ENCODE results near the gene COL1A1.
A peak's percentile ranks its signal among the peaks of the same experiment; 100 is the strongest.

COL1A1 gene

DNA sequence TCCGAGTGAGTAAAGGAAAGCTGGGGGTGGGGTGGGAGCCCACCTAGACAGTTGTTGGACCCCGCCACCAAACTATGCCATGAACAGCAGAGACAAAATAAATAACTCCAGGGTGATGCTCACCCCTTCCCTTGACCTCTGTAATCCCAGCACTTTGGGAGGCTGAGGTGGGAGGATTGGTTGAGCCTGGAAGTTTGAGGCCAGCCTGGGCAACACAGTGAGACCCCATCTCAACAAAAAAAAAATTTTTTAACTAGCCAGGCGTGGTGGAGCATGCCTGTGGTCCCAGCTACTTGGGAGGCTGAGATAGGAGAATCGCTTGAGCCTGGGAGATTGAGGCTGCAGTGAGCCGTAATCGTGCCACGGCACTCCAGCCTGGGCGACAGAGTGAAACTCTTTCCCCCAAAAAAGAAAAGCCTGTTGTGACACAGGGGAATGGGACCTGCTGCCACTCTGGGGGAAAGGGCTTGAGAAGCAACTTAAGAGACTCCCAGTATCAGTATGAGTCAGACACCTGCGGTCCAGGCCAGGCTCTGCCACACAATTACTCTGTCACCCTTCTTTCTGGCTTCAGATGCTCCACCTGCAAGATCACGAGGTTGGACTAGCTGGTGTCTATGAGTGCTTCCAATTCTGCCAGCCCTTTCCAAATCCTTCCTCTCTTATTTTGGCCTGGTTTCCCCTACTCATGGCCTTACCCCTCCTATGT lies 30.6 kb downstream of the COL1A1 start:
- no peak for DNase-seq

DNA sequence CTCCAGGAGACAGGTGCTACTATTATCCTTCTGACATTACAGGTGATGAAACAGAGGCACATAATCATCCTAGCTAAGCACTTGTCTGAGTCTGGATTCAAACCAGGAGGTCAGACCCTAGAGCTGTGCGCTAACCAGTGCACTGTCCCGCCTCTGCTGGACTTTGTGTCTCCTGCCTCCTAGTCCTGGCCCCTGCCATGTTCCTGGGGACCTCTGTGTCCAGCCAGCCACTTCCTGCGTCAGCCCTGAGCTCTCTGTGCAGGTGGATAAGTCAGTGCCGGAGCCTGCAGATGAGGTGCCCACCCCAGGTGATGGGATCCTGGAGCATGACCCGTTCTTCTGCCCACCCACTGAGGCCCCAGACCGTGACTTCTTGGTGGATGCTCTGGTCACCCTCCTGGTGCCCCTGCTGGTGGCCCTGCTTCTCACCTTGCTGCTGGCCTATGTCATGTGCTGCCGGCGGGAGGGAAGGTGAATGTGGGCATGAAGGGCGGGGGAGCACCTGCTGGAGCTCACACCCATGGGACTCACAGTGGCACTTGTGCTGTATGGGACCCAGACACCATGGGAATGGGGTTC lies 31.5 kb downstream of the COL1A1 start:
- DNase-seq: no peak

DNA sequence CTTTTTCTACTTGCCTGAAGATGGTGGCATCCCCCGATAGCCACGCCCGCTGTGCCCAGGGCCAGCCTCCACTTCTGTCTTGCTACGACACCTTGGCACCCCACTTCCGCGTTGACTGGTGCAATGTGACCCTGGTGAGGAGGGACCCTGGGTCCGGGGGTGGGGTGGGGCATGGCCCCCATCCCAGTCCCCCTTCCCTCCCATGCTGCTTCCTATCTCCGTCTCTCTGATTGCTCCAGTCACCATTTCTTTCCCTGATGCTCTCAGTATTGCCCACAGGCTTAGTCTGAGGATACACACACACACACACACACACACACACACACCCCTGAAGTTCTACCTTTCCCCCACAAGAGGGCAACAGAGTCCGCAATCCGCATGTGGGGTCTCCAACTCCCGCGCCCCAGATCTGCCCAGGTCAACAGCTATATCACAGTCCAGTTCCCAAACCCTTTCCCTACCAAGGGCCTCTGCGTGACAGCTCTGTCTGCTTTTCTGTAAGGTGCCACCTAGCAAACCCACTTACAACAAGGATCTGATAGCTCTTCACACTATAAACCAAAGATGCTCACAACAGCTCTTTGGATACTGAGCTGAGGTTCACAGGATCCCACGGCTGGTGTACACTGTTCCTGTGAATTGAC lies 32.2 kb downstream of the COL1A1 start:
- peak; percentile 92 for DNase-seq

DNA sequence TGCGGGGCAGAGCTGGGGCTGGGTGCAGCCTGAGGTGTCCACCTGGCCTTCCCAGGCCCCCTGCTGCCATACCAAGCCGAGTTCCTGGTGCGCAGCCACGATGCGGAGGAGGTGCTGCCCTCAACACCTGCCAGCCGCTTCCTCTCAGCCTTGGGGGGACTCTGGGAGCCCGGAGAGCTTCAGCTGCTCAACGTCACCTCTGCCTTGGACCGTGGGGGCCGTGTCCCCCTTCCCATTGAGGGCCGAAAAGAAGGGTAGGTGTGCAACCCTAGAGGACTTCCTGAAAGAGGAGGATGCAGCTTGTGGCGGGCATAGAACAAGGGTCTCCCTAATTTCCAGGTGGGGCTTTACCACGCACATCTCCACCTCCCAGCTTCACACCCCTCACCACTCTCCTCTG lies 33.1 kb downstream of the COL1A1 start:
- no peak for DNase-seq

DNA sequence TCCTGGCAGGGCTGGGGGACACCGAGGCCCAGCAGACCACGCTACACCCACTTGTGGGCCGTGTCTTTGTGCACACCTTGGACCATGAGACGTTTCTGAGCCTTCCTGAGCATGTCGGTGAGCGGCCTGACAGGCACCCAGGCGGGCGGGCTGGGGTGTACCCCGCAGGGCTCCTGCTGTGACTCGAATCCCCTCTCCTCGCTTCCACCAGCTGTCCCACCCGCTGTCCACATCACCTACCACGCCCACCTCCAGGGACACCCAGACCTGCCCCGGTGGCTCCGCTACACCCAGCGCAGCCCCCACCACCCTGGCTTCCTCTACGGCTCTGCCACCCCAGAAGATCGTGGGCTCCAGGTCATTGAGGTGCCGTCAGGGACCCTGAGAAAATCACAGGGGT lies 34.1 kb downstream of the COL1A1 start:
- no peak for DNase-seq

DNA sequence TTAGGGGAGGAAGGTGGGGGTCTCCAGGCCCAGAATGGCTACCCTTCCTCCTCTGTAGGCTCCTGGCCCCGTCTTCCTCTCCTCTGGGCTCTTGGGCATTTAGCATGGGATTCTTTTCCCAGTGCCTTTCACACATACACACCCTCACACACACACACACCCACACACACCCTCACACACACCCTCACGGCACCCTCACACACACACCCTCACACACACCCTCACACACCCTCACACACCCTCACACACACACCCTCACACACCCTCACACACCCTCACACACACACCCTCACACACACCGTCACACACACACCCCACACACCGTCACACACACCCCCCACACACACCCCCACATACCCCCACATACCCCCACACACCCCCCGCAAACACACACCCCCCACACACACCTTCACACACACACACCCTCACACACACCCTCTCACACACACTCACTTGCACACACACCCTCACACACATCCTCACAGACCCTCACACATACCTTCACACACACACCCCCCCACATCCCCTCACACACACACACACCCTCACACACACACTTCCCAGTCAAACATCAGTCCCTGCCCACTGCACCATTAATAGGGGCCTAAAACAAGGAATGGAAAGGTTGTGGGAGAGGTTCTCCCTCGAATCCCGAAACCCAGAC lies 34.8 kb downstream of the COL1A1 start:
- DNase-seq: no peak

DNA sequence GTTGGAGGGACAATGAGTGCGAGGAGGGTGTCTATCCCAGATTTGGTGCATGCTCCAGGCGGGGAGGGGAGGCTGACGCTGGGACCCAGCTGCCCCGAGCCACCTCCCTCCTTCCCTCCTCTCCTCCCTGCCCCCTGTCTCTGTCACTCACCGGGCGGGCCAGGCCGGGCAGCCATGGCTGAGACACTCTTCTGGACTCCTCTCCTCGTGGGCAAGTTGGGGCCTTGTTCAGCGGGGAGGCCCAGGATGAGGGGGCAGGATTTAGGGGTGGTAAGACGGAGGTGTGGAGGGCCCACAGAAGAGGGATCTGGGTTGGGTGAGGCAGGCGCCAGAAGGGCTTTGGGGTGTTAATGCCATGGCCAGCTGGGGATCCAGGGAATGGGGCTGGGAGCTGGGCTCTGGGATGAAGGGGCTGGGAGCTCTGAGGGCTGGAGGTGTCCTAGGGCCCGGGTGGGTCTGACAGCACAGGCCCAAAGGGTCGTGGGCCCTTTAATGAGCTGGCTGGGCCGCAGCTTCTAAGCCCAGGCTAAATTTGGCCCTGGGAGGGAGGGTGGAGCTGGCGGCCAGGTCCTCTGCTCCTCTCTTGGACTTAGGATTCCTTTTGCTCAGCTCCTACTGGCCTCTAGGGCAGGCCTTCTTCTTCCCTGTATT lies 35.4 kb downstream of the COL1A1 start, which contains the start of gene SGCA:
SGCA (plus strand) TSS at position 139 of the 651 bp plus-strand sequence; CDS start at position 175, 36 bp downstream.
- no peak for DNase-seq

DNA sequence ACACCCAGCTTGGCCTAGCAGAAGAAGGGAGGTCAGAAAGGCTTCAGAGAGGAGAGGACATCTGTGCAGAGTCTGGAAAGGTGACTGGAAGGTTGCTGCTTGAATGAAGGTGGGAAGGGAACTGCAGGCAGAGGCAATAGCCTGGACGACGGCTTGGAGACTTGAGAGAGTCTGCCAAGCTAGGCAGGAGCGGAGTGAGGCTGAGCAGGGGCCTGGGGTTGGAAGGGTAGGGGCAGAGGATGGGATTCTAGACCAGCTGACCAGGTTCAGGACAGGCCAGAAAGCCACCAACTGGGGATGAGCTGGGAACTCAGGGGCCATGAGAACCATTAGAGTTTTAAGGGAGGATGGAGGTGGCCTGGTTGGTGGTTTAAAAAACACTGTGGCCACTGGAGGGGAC lies 36.0 kb downstream of the COL1A1 start:
- no peak for DNase-seq

DNA sequence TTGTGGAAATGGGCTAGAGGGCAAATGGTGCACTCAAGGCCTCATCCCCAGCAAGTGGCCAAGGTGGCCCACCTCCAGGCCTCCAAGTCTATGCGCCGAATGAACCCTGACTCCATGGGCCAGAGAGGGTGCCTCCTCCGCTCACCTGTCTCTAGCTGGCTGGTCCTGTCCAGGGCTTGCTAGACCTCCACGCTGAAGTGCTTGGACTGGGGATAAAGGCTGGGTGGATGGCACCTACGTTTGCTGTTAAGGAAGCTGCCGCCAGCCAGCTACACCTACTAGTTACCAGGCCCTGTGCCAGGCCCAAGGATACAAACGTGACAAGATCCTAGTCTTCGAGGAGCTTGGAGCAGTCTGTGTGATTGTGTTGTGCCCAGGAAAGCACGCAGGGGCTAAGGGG lies 36.4 kb downstream of the COL1A1 start:
- no peak for DNase-seq

DNA sequence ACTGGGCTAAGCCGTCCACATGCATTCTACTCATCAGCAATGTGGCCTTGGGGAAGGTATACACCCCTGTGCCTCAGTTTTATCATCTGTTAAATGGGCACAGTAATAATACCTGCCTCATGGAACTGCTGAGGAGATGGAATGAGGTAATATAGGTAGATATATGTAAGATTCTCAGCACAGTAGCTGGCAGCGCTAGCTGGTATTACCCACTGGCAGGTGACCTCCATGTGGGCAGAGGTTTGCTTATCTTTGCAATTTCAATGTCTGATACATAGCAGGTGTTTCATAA lies 36.8 kb downstream of the COL1A1 start:
- no peak for DNase-seq

DNA sequence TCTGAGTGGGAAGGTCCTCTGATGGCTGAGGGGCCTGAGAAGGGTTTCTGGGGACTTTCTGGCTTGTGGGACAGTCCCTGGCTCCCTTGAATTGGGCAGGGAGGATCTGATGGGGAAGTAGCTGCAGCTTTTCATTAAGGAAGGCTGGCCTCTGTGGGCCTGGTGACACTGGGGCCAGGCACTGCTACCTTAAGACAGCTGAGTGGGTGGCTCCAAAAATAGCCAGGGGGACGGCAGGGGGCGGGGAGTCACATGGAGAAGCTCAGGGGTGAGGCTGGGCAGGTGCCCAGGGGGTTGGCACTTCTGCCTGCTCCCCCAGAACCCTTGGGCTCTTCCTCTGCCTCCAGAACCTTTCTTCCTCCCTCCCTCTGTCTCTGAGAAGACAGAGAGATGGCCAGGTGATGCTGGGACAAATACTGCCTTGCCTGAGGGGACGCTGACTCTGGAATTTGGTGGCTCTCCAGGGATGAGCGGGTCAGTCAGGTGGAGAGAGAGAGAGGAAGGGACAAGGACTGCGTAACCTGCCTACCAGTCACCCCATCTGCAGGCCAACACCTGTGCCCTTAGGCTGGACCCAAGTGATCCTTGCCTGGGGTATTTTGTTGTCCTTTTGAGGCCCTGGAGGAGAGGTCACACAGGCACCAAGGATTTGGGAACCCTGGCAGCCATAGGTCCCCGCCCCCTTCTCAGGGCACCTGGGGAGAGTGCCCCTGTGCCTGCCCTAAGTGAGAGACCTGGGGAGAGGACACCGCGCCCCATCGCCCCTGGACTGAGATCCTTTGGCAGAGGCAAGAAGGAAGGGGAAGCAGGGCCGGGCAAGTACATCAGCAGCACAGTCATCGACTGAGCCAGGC lies 37.4 kb downstream of the COL1A1 start:
- DNase-seq: no peak

DNA sequence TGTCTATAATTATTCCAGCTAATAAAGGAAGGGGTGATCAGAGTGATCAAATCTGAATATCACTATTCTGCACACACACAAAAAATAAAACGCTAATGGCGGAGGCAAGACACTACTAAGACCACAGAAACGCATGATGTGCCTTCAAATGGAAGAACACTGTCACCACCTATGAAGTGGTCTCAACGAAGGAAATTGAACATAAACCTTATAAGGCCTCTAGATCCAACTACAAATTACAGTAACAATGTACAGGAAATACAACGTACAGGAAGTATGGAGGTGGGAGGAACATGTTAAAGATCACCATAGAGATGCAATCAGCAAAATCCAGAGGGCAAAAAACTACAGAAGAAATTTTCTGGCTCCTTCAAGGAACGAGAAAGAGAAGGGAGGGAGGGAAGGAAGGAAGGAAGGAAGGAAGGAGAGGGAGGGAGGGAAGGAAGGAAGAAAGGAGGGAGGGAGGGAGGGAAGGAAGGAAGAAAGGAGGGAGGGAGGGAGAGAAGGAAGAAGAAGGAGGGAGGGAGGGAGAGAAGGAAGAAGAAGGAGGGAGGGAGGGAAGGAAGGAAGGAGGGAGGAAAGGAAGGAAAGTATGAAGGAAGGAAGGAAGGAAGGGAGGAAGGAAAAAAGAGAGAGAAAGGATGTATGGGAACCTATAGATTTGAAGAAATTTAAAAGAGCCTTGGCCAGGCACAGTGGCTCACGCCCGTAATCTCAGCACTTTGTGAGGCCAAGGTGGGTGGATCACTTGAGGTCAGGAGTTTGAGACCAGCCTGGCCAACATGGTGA lies 38.8 kb downstream of the COL1A1 start:
- no peak for DNase-seq

DNA sequence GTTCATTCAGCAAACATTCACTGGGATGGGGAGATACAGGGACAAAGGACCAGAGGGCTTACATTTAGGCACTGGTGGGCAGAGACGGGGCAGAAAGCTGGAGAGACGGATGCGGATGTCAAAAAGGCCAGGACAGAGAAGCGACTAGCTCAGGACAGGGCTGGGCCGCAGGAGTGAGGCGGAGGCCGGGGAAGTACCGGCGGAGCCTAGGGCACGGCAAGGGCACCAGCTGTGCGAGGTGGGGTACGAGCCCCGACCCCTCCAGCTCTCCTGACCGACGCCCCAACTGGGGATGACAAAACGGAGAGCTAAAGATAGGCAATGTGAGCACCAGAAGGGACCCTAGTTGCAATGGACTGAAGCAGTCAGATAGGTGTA lies 39.5 kb downstream of the COL1A1 start:
- DNase-seq: no peak

DNA sequence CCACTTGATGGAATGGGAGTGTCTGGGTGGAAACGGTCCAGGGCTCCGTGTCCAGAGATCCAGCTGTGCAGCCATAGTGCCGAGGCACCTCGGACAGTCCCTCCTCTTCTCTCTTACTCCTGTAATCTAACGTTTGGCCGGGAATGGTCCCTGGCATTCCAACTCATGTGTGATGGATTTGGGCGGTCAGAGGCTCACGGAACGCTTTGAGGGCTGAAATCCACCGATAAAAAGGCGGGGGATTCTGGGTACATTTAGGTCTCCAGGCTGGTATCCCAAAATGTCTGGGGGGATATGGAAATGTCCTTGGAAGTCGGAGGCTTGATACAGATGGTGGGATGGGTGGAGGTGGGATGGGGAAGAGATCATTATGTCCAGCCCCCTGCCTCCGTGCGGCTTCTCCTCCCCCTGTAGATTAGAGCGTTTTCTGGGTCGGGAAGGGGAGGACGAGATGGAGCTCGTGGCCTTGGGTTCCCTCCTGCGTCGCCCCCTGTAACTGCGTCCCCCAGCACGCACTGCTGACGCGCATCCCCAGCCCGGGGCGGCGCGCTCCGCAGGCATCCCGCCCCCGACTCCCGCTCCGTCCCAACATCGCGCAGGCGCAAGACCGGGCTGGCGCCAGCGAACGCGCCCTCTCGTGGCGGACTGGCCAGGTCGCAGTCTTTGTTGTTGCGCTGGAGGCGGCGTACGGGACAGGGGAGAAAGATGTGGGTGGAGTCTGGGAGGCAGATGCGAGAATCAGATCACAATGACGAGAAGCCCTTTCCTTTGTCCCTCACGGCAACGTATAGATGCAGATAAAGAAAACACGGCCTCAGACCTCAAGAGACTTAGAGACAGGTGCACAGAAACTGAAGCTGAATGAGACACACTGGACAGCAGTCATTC lies 40.2 kb downstream of the COL1A1 start:
- DNase-seq: peak; percentile 98

DNA sequence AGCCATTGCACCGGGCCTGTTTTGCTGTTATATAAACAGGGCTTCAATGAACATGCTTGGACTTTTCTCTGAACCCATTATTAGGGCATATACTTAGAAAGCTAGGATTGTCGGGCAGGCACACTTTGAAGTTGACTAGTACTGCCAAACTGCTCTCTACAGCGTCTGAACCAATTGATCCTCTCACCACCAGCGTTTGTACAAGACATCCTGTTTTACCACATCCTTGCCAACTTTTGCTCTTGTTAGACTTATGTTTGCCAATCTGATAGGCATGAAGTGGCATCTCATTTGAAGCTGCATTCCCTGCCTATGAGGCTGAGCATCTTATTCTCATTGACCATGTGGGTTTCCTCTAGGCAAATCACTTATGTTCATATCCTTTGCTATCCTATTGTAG lies 43.5 kb downstream of the COL1A1 start:
- DNase-seq: no peak

DNA sequence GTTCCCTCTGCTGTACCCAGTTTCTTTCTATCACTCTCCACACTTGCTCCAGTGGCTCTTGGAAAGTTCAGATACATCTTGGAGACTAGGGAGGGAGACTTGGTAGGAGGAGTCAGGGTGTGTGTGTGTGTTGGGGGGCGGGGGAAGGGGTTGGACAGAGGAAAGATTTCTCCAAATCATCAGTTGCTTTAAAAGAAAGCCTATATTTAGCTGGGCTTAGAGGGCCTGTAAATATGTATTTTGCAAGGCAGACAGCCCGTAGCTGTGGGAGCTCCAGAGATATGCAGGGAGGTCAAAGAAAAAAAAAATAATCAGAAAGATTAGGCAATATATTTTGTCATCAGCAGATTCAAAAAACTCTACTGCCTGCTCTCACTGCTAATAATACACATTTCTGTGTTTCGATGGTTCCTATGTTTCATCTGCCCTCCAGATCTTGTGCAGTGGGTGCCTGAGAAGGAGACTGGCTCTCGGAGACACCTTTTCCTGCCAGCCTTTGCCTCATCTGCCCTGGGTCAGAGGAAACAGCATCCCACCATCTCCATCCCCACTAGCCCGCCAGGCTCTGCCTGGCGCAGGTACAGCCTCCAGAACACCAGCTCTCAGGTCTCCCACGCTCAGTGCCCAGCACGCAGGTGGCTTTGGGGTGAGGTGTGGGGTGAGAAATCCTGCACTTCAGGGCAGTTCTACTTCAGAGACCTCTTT lies 46.2 kb downstream of the COL1A1 start:
- no peak for DNase-seq

DNA sequence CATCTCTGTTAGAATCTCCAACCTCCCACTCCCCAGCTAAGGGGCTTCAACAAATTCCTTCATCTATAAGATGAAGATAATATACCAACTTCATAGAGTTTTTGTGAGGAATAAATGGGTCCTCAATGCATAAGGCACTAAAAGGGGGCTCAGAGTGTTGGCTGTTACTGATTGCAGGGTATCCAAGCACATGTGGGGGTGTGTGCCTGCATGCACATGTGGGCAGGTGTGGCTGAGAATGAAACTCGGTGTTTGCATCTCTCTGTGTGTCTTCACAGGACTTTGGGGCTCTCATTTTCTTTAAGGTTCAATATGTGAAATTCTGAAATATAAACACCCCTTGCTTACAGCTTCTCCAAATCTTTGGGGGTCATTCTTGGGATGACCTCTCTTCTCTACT lies 46.8 kb downstream of the COL1A1 start:
- DNase-seq: no peak

DNA sequence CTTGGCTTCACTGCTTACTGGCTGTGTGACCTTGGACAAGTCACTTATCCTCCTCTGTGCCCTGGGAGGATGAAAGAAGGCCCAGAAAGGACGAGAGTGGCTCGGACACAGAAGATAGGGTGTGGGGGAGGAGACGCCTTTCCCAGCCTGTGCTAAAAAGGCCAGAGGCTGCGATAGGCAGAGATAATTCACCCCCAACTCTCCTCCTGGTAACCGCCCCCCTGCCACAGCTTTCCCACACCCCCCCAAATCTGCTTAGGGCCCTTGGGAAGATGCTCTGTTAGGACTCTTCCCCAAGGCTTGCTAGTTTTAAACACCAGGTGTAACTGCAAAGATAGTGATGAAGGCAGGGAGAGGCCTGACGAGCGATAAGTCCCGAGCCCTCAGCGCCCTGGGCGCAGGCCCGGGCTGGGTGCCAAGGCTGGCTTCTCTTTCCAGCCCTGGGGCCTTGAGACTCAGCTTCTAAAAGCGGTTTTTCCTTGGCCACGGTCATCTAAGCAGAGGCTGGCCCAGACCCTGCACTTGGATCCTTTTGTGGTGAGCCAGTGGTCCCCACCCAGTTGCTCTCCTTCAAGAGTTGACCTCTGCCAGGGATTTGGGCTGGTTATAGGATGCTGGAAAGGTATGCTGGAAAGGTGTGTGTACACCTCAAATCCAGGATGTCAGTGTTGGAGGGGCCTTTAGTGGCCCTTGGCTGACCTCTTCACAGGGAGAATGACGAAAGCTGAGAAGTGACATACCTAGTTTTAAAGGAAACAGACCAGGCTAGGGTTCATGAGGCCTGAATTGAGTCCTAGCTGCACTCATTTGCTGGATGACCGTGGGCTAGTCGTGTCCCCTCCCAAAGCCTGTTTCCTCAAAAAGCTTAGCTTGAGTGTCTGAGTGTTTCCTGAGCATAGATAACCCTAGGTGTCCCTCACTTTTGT lies 47.5 kb downstream of the COL1A1 start:
- no peak for DNase-seq

DNA sequence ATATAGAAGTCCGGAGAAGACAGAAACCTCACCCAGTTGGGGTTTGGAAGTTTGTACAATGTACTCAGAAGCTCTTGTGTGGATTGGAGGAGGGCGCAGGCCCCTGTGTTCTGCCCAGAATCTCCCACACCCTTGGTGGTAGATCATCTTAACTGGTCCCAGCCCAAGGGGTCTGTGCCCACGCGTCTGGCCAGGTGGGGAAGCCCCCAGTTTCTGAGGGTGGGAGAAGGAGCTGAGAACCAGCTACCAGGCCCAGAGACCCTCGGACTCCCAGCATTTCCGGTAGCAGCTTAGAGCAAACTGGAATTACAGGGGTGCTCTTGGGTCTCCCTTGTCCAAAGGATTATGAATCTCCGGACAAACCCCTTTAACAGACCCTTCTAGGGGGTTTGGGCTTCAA lies 48.7 kb downstream of the COL1A1 start:
- DNase-seq: no peak

Measured in islet precursor cell (in vitro differentiated cells).